A549 (cell line): Measurements from ENCODE around the gene SMIM15. TPM values are rescaled to one million over a fixed set of nuclear protein-coding genes. Genes with fewer than 3 reads are reported as not detected.

Experiments used
- ATAC-seq, 2 experiments: fragments of 200-7000 bp in 1 of 2; fragments of >200 bp in 1 of 2; cut with Nextera tagmentation in 1 of 2; cut with Tn5 transposase in 1 of 2; 3 replicates each; pipeline versions ENCODE4 v1.8.0 to v1.9.1; 2018 to 2020; ENCODE audit warnings: mild to moderate bottlenecking in 1 of 2, moderate library complexity in 1 of 2
- CTCF ChIA-PET: fragments of 300-600 bp; sonication (Branson Sonifier 250); formaldehyde crosslinking; extraction: SDS; loops from one replicate; lab custom pipeline; 2021; ENCODE audit warnings: antibody characterized with exemption, inconsistent platforms; lab: Yijun Ruan, JAX
- POLR2A ChIA-PET: fragments of 350-600 bp; formaldehyde crosslinking; extraction: SDS; loops from one replicate; lab custom pipeline; 2021; ENCODE audit warnings: antibody characterized with exemption, inconsistent platforms; lab: Yijun Ruan, JAX
- DNase-seq, 2 experiments: peaks; one replicate each; pipeline versions ENCODE4 v3.0.0 to v3.0.0-alpha.2; 2011 to 2016; ENCODE audit warnings: low read depth in 1 of 2, low spot score in 1 of 2
- FAIRE-seq: peaks from 2 replicates; lab custom pipeline; 2011; peaks lifted over from hg19 to GRCh38; lab: Jason Lieb, UNC
- H3K27ac ChIP-seq, 2 experiments: fragments of >200 bp; sonication (Bioruptor Twin); formaldehyde crosslinking; 3 replicates each; pipeline ENCODE4 v1.5.1; 2016 to 2017
- H3K4me1 ChIP-seq: fragments of >200 bp; sonication (Bioruptor Twin); formaldehyde crosslinking; 3 replicates; pipeline ENCODE4 v1.6.1; 2016
- H3K4me2 ChIP-seq: fragments of >200 bp; sonication (Bioruptor Twin); formaldehyde crosslinking; 3 replicates; pipeline ENCODE4 v1.6.1; 2016
- H3K4me3 ChIP-seq: fragments of >200 bp; sonication (Bioruptor Twin); formaldehyde crosslinking; 3 replicates; pipeline ENCODE4 v1.5.1; 2016
- H3K9me3 ChIP-seq: fragments of >200 bp; sonication (Bioruptor Twin); formaldehyde crosslinking; 3 replicates; pipeline ENCODE4 v1.6.1; 2016
- CBX8 ChIP-seq: fragments of 200-600 bp; sonication (generic); IDR thresholded peaks from 2 replicates; pipeline ENCODE4 v1.6.1; 2016
- CHD4 ChIP-seq: fragments of 200-600 bp; sonication (generic); IDR thresholded peaks from 2 replicates; pipeline ENCODE4 v1.6.1; 2016; ENCODE audit warnings: antibody characterized with exemption, mild to moderate bottlenecking, borderline replicate concordance
- EHF ChIP-seq: fragments of 250-450 bp; sonication (Bioruptor Pico); IDR thresholded peaks from 2 replicates; pipeline ENCODE4 v1.5.0; 2020; ENCODE audit warnings: mild to moderate bottlenecking
- EHMT2 ChIP-seq: fragments of 200-600 bp; sonication (generic); IDR thresholded peaks from 2 replicates; pipeline ENCODE4 v1.6.1; 2016; ENCODE audit warnings: antibody characterized with exemption, low read depth, mild to moderate bottlenecking, moderate library complexity
- FOSB ChIP-seq: fragments of 250-450 bp; sonication (Bioruptor Pico); IDR thresholded peaks from 2 replicates; pipeline ENCODE4 v1.5.0; 2020; ENCODE audit warnings: mild to moderate bottlenecking, moderate library complexity
- FOXS1 ChIP-seq: fragments of 250-450 bp; sonication (Bioruptor Pico); IDR thresholded peaks from 2 replicates; pipeline ENCODE4 v1.5.0; 2020; ENCODE audit warnings: mild to moderate bottlenecking, moderate library complexity
- HEYL ChIP-seq: fragments of 250-450 bp; sonication (Bioruptor Pico); IDR thresholded peaks from 2 replicates; pipeline ENCODE4 v1.8.0; 2021; ENCODE audit warnings: mild to moderate bottlenecking, moderate library complexity
- HOXB5 ChIP-seq: fragments of 250-450 bp; sonication (Bioruptor Pico); IDR thresholded peaks from 2 replicates; pipeline ENCODE4 v1.5.0; 2020; ENCODE audit warnings: mild to moderate bottlenecking, moderate library complexity
- JUN ChIP-seq, 2 experiments: fragments of >200 bp; sonication (Bioruptor Twin); formaldehyde crosslinking; IDR thresholded peaks; 2 replicates in 1 of 2; 3 replicates in 1 of 2; pipeline ENCODE4 v1.6.1; 2016 to 2017
- JUNB ChIP-seq: fragments of >200 bp; sonication (Bioruptor Twin); formaldehyde crosslinking; IDR thresholded peaks from 2 replicates; pipeline ENCODE4 v1.6.1; 2016
- MAFK ChIP-seq: fragments of 450-650 bp; IDR thresholded peaks from 2 replicates; pipeline ENCODE4 v1.6.1; 2014; ENCODE audit not compliant: partially characterized antibody
- MAZ ChIP-seq: fragments of 150-350 bp; IDR thresholded peaks from 2 replicates; pipeline ENCODE4 v1.6.1; 2014; ENCODE audit warnings: antibody characterized with exemption, low read depth, low read length, borderline replicate concordance
- MYC ChIP-seq: IDR thresholded peaks from 2 replicates; pipeline ENCODE4 v1.6.1; 2012; ENCODE audit warnings: mild to moderate bottlenecking, inconsistent platforms, low read length, improper control_type of control experiment, borderline replicate concordance
- POLR2AphosphoS2 ChIP-seq: conservative IDR thresholded peaks from 2 replicates; pipeline ENCODE4 v1.6.1; 2012; ENCODE audit warnings: low read length, improper control_type of control experiment, inconsistent platforms
- RAD21 ChIP-seq, 2 experiments: fragments of >200 bp in 1 of 2; sonication (Bioruptor Twin) in 1 of 2; formaldehyde crosslinking in 1 of 2; IDR thresholded peaks in 1 of 2; conservative IDR thresholded peaks in 1 of 2; 2 replicates in 1 of 2; 3 replicates in 1 of 2; pipeline ENCODE4 v1.6.1; 2012 to 2018; ENCODE audit warnings: inconsistent platforms in 1 of 2
- RFX5 ChIP-seq: fragments of 450-650 bp; IDR thresholded peaks from 2 replicates; pipeline ENCODE4 v1.7.1; 2014; ENCODE audit warnings: antibody characterized with exemption, mild to moderate bottlenecking, moderate library complexity
- RNF2 ChIP-seq: fragments of 200-600 bp; sonication (generic); IDR thresholded peaks from 2 replicates; pipeline ENCODE4 v1.6.1; 2016; ENCODE audit warnings: low read depth, mild to moderate bottlenecking, antibody characterized with exemption, moderate library complexity, borderline replicate concordance
- SREBF2 ChIP-seq: fragments of 450-650 bp; IDR thresholded peaks from 2 replicates; pipeline ENCODE4 v1.6.1; 2014; ENCODE audit warnings: mild to moderate bottlenecking, moderate library complexity
- ZFP36 ChIP-seq: fragments of 450-650 bp; IDR thresholded peaks from 2 replicates; pipeline ENCODE4 v1.6.1; 2014; ENCODE audit warnings: borderline replicate concordance; ENCODE audit not compliant: partially characterized antibody
- ZSCAN20 ChIP-seq: fragments of 250-450 bp; sonication (Bioruptor Pico); IDR thresholded peaks from 2 replicates; pipeline ENCODE4 v1.8.0; 2022; ENCODE audit warnings: mild to moderate bottlenecking, moderate library complexity
- WGBS: methylation state at CpG from one replicate; pipeline ENCODE4 v1.1.6; 2017; ENCODE audit errors: missing lambda C conversion rate; 5-methylcytosine and 5-hydroxymethylcytosine counted together
- polyA plus RNA-seq, 4 experiments: library from polyadenylated mRNA; depleted of rRNA in 3 of 4; stranded (reverse); fragments of >200 nt; fragmentation: RNase III in 1 of 4; extraction: RNeasy Plus Mini Kit Qiagen cat#74134 plus additional on column Dnase treatment in 1 of 4; gene quantifications; 2 replicates in 3 of 4; 3 replicates in 1 of 4; pipeline ENCODE4 v1.2.3, GENCODE V29; 2011 to 2017
- TF ChIP-seq, protein P1 (sequence below): fragments of 200-600 bp; sonication (generic); IDR thresholded peaks from 2 replicates; pipeline ENCODE4 v1.6.1; 2016; ENCODE audit warnings: antibody characterized with exemption, mild to moderate bottlenecking, moderate library complexity
- TF ChIP-seq, protein P2 (sequence below): fragments of 150-350 bp; IDR thresholded peaks from 2 replicates; pipeline ENCODE4 v1.6.1; 2014; ENCODE audit warnings: low read depth, mild to moderate bottlenecking, low read length
- TF ChIP-seq, protein P3 (sequence below): fragments of 250-450 bp; sonication (Bioruptor Pico); IDR thresholded peaks from 2 replicates; pipeline ENCODE4 v1.5.0; 2020; ENCODE audit warnings: low read depth, mild to moderate bottlenecking, moderate library complexity
- TF ChIP-seq, protein P4 (sequence below): fragments of >200 bp; sonication (Bioruptor Twin); formaldehyde crosslinking; IDR thresholded peaks from 3 replicates; pipeline ENCODE4 v1.5.1; 2016
- TF ChIP-seq, protein P5 (sequence below): fragments of 250-450 bp; sonication (Bioruptor Pico); IDR thresholded peaks from 2 replicates; pipeline ENCODE4 v1.5.0; 2021; ENCODE audit warnings: mild to moderate bottlenecking, moderate library complexity, borderline replicate concordance

The SMIM15 gene
- polyA plus RNA-seq, 2 of the 4 experiments (the other 2 are of a cell fraction): 58.0 to 131 TPM

DNA sequence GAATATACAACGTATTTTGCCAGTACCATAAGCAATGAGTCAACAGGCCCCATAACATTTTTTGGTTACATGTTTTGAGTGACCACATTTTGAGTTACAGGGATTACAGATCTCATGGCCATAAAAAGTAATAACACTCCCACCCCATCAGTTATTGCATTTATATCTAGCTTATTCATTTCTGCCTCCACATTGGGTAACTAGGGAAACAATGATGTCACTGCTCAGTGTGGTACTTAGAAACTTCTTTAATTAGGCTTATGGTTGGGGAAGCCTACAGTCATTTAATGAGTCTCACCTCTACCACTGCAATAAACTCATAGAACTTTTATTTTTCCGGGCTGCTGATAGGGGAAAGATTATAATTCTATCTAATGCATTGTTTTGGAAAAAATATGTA, 39.9 kb upstream of the SMIM15 start:
- DNase-seq: no peak
- POLR2A ChIA-PET: no interaction called here

DNA sequence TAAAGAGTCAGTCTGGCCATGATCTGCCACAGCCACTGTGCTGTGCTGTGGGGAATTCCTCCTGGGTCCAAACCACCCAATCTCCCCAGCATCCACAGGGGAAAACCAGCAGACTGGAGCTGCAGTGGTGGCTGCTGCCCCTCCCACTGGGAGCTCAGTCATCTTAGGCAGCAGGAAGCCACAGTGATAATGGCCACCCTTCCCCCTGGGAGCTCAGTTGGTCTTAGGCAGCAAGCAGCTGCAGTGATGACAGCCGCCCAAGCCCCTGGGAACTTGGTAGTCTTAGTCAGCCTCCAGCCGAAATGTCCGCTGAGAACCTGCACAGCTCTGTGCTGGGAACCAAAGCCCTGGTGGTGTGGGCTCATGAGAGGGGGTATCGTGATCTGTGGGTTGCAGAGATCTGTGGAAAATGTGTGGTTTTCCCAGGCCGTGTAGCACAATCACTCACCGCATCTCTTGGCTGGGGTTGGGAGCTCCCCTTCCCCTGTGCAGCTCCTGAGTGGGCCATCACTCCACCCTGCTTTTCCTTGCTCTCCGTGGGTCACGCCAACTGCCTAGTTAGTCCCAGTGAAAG, 38.4 kb upstream of the SMIM15 start:
- TF ChIP-seq RAD21 (conservative IDR thresholded peaks at IDR 0.05 in 1 of 2, IDR thresholded peaks at IDR 0.05 in 1 of 2) (no peak), RFX5 (no peak), EHMT2 (no peak), ZFP36 (no peak), ZSCAN20 (CRISPR knock-in tag) (no peak), RNF2 (no peak), MAZ (no peak), HEYL (no peak), JUN (IDR thresholded peaks at IDR 0.05) (no peak), CBX8 (no peak), MYC (no peak), MAFK (no peak), SREBF2 (no peak), POLR2AphosphoS2 (no peak), EHF (CRISPR knock-in tag) (no peak)
- TF ChIP-seq, protein P1, sequence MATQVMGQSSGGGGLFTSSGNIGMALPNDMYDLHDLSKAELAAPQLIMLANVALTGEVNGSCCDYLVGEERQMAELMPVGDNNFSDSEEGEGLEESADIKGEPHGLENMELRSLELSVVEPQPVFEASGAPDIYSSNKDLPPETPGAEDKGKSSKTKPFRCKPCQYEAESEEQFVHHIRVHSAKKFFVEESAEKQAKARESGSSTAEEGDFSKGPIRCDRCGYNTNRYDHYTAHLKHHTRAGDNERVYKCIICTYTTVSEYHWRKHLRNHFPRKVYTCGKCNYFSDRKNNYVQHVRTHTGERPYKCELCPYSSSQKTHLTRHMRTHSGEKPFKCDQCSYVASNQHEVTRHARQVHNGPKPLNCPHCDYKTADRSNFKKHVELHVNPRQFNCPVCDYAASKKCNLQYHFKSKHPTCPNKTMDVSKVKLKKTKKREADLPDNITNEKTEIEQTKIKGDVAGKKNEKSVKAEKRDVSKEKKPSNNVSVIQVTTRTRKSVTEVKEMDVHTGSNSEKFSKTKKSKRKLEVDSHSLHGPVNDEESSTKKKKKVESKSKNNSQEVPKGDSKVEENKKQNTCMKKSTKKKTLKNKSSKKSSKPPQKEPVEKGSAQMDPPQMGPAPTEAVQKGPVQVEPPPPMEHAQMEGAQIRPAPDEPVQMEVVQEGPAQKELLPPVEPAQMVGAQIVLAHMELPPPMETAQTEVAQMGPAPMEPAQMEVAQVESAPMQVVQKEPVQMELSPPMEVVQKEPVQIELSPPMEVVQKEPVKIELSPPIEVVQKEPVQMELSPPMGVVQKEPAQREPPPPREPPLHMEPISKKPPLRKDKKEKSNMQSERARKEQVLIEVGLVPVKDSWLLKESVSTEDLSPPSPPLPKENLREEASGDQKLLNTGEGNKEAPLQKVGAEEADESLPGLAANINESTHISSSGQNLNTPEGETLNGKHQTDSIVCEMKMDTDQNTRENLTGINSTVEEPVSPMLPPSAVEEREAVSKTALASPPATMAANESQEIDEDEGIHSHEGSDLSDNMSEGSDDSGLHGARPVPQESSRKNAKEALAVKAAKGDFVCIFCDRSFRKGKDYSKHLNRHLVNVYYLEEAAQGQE: no peak
- TF ChIP-seq, protein P2, sequence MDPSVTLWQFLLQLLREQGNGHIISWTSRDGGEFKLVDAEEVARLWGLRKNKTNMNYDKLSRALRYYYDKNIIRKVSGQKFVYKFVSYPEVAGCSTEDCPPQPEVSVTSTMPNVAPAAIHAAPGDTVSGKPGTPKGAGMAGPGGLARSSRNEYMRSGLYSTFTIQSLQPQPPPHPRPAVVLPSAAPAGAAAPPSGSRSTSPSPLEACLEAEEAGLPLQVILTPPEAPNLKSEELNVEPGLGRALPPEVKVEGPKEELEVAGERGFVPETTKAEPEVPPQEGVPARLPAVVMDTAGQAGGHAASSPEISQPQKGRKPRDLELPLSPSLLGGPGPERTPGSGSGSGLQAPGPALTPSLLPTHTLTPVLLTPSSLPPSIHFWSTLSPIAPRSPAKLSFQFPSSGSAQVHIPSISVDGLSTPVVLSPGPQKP: no peak
- Histone ChIP-seq H3K4me1 (no peaks in the 10 kb centered on the region), H3K27ac (no peak overlapping the region), H3K4me2 (no peak overlapping the region), H3K9me3 (0 out of 3 replicates have a peak, but pooled peaks cover 8% of the 10 kb centered on the region), H3K4me3 (no peak overlapping the region)
- FAIRE-seq (no peak), DNase-seq (no peak), ATAC-seq (no peak)
- CTCF ChIA-PET: interaction anchor here (0.8 kb wide), 1 partner anchor 10 kb away, joined by 3 read pairs; no protein-coding TSS in a partner anchor
- WGBS: 80% methylated on average over 8 of the region's 8 CpGs
- POLR2A ChIA-PET: no interaction called here

More for the DNA sequence above, 39.9 kb upstream of the SMIM15 start:
- Histone ChIP-seq H3K4me1 (no peaks in the 10 kb centered on the region), H3K4me3 (no peak overlapping the region), H3K9me3 (peaks cover 12% of the 10 kb centered on the region; the same call in 2 of the 3 replicates), H3K27ac (no peak overlapping the region), H3K4me2 (no peak overlapping the region)
- WGBS: 73% methylated on average over 2 of the region's 2 CpGs
- FAIRE-seq (peak; percentile 7), ATAC-seq (no peak)
- CTCF ChIA-PET: no interaction called here
- TF ChIP-seq RAD21 (conservative IDR thresholded peaks at IDR 0.05 in 1 of 2, IDR thresholded peaks at IDR 0.05 in 1 of 2): no peak
- no peak for TF ChIP-seq FOXS1 (CRISPR knock-in tag)
- no peak for TF ChIP-seq JUNB
- no peak for TF ChIP-seq ZFP36
- TF ChIP-seq, protein P3, sequence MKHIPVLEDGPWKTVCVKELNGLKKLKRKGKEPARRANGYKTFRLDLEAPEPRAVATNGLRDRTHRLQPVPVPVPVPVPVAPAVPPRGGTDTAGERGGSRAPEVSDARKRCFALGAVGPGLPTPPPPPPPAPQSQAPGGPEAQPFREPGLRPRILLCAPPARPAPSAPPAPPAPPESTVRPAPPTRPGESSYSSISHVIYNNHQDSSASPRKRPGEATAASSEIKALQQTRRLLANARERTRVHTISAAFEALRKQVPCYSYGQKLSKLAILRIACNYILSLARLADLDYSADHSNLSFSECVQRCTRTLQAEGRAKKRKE (CRISPR knock-in tag): no peak
- no peak for TF ChIP-seq HEYL
- no peak for TF ChIP-seq CHD4
- TF ChIP-seq, protein P4, sequence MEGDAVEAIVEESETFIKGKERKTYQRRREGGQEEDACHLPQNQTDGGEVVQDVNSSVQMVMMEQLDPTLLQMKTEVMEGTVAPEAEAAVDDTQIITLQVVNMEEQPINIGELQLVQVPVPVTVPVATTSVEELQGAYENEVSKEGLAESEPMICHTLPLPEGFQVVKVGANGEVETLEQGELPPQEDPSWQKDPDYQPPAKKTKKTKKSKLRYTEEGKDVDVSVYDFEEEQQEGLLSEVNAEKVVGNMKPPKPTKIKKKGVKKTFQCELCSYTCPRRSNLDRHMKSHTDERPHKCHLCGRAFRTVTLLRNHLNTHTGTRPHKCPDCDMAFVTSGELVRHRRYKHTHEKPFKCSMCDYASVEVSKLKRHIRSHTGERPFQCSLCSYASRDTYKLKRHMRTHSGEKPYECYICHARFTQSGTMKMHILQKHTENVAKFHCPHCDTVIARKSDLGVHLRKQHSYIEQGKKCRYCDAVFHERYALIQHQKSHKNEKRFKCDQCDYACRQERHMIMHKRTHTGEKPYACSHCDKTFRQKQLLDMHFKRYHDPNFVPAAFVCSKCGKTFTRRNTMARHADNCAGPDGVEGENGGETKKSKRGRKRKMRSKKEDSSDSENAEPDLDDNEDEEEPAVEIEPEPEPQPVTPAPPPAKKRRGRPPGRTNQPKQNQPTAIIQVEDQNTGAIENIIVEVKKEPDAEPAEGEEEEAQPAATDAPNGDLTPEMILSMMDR: no peak
- TF ChIP-seq, protein P5, sequence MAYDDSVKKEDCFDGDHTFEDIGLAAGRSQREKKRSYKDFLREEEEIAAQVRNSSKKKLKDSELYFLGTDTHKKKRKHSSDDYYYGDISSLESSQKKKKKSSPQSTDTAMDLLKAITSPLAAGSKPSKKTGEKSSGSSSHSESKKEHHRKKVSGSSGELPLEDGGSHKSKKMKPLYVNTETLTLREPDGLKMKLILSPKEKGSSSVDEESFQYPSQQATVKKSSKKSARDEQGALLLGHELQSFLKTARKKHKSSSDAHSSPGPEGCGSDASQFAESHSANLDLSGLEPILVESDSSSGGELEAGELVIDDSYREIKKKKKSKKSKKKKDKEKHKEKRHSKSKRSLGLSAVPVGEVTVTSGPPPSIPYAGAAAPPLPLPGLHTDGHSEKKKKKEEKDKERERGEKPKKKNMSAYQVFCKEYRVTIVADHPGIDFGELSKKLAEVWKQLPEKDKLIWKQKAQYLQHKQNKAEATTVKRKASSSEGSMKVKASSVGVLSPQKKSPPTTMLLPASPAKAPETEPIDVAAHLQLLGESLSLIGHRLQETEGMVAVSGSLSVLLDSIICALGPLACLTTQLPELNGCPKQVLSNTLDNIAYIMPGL (CRISPR knock-in tag): no peak
- TF ChIP-seq HOXB5 (CRISPR knock-in tag): no peak
- no peak for TF ChIP-seq FOSB (CRISPR knock-in tag)
